B cell (primary cell): ENCODE data around the gene FLT1. TPM values are rescaled to one million over a fixed set of nuclear protein-coding genes. Genes with fewer than 3 reads are reported as not detected.

ENCODE experiments used
- ATAC-seq: fragments of 200-7000 bp; cut with Tn5 transposase; one replicate; pipeline ENCODE4 v1.10.0; 2021; ENCODE audit warnings: low read depth, mild to moderate bottlenecking, moderate number of reproducible peaks, moderate library complexity
- CTCF ChIA-PET: fragments of 350-600 bp; sonication (Branson Sonifier 250); formaldehyde crosslinking; loops from one replicate; lab custom pipeline; 2021; ENCODE audit warnings: antibody characterized with exemption, inconsistent platforms; lab: Charles Lee
- POLR2A ChIA-PET: fragments of 350-600 bp; sonication (Branson Sonifier 250); formaldehyde crosslinking; loops from one replicate; lab custom pipeline; 2021; ENCODE audit warnings: antibody characterized with exemption; lab: Charles Lee
- DNase-seq: peaks from one replicate; pipeline ENCODE4 v3.0.0; 2013
- H2AFZ ChIP-seq: 2 replicates; pipeline ENCODE4 v1.6.1; 2012; ENCODE audit warnings: mild to moderate bottlenecking, low read depth, low read length; ENCODE audit not compliant: insufficient read depth, poor library complexity, severe bottlenecking
- H3K27ac ChIP-seq, 2 donors: 1 replicate in 1 of 2; 2 replicates in 1 of 2; pipeline ENCODE4 v1.5.1; 2012 to 2013; ENCODE audit warnings: low read length in 2 of 2, mild to moderate bottlenecking in 2 of 2, moderate library complexity in 1 of 2
- H3K27me3 ChIP-seq, 4 experiments: fragments of 200-600 bp in 1 of 4; sonication (generic) in 1 of 4; replicated peaks in 1 of 4; 1 replicate in 2 of 4; 2 replicates in 2 of 4; pipeline versions ENCODE4 v1.6.1 to v1.7.0; 2013 to 2016; ENCODE audit warnings: low read length in 3 of 4, mild to moderate bottlenecking in 2 of 4, mixed read lengths in 1 of 4, moderate library complexity in 1 of 4; ENCODE audit not compliant: insufficient read depth in 4 of 4, control insufficient read depth in 3 of 4; ENCODE audit errors: control extremely low read depth in 1 of 4
- H3K36me3 ChIP-seq, 2 experiments: replicated peaks in 1 of 2; 1 replicate in 1 of 2; 2 replicates in 1 of 2; pipeline versions ENCODE4 v1.6.1 to v1.7.1; 2013; ENCODE audit warnings: low read length in 1 of 2; ENCODE audit not compliant: insufficient read depth in 2 of 2, control insufficient read depth in 1 of 2; ENCODE audit errors: control extremely low read depth in 1 of 2, extremely low read depth in 1 of 2
- H3K4me1 ChIP-seq, 2 donors: fragments of 200-600 bp in 1 of 2; sonication (generic) in 1 of 2; 1 replicate in 1 of 2; 2 replicates in 1 of 2; pipeline versions ENCODE4 v1.5.1 to v1.6.1; 2013 to 2017; ENCODE audit warnings: low read length in 2 of 2; ENCODE audit not compliant: control insufficient read depth in 2 of 2, insufficient read depth in 2 of 2
- H3K4me2 ChIP-seq: replicated peaks from 2 replicates; pipeline ENCODE3; 2012; ENCODE audit warnings: mild to moderate bottlenecking, low read depth, low read length; ENCODE audit not compliant: poor library complexity, severe bottlenecking
- H3K4me3 ChIP-seq, 5 experiments: fragments of 200-600 bp in 1 of 5; sonication (generic) in 1 of 5; 1 replicate in 3 of 5; 2 replicates in 2 of 5; pipeline versions ENCODE4 v1.5.1 to v1.7.0; 2011 to 2016; ENCODE audit warnings: low read length in 4 of 5, mild to moderate bottlenecking in 4 of 5, low read depth in 2 of 5, control low read depth in 1 of 5, moderate library complexity in 1 of 5; ENCODE audit not compliant: insufficient read depth in 1 of 5; ENCODE audit errors: control extremely low read depth in 1 of 5, extremely low read depth in 1 of 5
- H3K79me2 ChIP-seq: fragments of 200-600 bp; sonication (generic); one replicate; pipeline ENCODE4 v1.6.0; 2016; ENCODE audit warnings: low read length; ENCODE audit not compliant: control insufficient read depth, insufficient read depth
- H3K9ac ChIP-seq: fragments of 200-600 bp; sonication (generic); 2 replicates; pipeline ENCODE4 v1.6.1; 2017; ENCODE audit warnings: mild to moderate bottlenecking, low read length, moderate library complexity
- H3K9me3 ChIP-seq, 3 donors: one replicate each; pipeline versions ENCODE4 v1.6.1 to v1.7.1; 2013; ENCODE audit warnings: low read length in 2 of 3; ENCODE audit not compliant: control insufficient read depth in 2 of 3, insufficient read depth in 1 of 3; ENCODE audit errors: control extremely low read depth in 1 of 3
- H4K20me1 ChIP-seq: 2 replicates; pipeline ENCODE4 v1.6.0; 2012; ENCODE audit warnings: mild to moderate bottlenecking, low read length; ENCODE audit not compliant: insufficient read depth, control insufficient read depth, poor library complexity, severe bottlenecking
- H3K27ac Mint-ChIP-seq: one replicate; pipeline ENCODE4 v1.8.0; 2021; ENCODE audit warnings: mixed read lengths
- H3K27me3 Mint-ChIP-seq: one replicate; pipeline ENCODE4 v1.8.0; 2021; ENCODE audit warnings: mixed read lengths
- H3K4me1 Mint-ChIP-seq: one replicate; pipeline ENCODE4 v1.8.0; 2021; ENCODE audit warnings: mixed read lengths
- H3K4me3 Mint-ChIP-seq: one replicate; pipeline ENCODE4 v1.8.0; 2021; ENCODE audit warnings: mixed read lengths
- H3K9me3 Mint-ChIP-seq: one replicate; pipeline ENCODE4 v1.8.0; 2022; ENCODE audit warnings: mixed read lengths; ENCODE audit not compliant: insufficient read depth
- EZH2 ChIP-seq: IDR thresholded peaks from 2 replicates; pipeline ENCODE4 v1.6.1; 2012; ENCODE audit warnings: borderline replicate concordance, low read depth, mild to moderate bottlenecking, moderate library complexity, low read length; ENCODE audit not compliant: insufficient read depth, poor library complexity, severe bottlenecking
- WGBS: methylation state at CpG from one replicate; pipeline ENCODE4 v1.1.5; 2013; ENCODE audit warnings: missing lambda C conversion rate; ENCODE audit not compliant: insufficient coverage; 5-methylcytosine and 5-hydroxymethylcytosine counted together
- intact Hi-C: fragments of 100-400 bp; cut with micrococcal nuclease; formaldehyde crosslinking; loops from one replicate; pipeline ENCODE4 v1.10.0; 2022
- polyA plus RNA-seq: library from polyadenylated mRNA; depleted of rRNA; stranded (reverse); fragments of >200 nt; gene quantifications from 2 replicates; pipeline ENCODE4 v1.2.3, GENCODE V29; 2012
- total RNA-seq, 2 donors: library from RNA; stranded (reverse); fragments of 120-200 nt in 1 of 2; gene quantifications; 1 replicate in 1 of 2; 2 replicates in 1 of 2; pipeline versions ENCODE4 v1.2.3 to v1.2.4, GENCODE V29; 2013 to 2022
- TF ChIP-seq, protein P1 (sequence below): fragments of 200-600 bp; IDR thresholded peaks from one replicate; pipeline ENCODE4 v1.8.0; 2022; ENCODE audit warnings: antibody characterized with exemption, mild to moderate bottlenecking

Gene FLT1
- total and polyA plus RNA-seq, 2 donors (not counting 1 experiment from before 2014, with no cell fraction given), result 1.1 to 1.2 TPM

DNA sequence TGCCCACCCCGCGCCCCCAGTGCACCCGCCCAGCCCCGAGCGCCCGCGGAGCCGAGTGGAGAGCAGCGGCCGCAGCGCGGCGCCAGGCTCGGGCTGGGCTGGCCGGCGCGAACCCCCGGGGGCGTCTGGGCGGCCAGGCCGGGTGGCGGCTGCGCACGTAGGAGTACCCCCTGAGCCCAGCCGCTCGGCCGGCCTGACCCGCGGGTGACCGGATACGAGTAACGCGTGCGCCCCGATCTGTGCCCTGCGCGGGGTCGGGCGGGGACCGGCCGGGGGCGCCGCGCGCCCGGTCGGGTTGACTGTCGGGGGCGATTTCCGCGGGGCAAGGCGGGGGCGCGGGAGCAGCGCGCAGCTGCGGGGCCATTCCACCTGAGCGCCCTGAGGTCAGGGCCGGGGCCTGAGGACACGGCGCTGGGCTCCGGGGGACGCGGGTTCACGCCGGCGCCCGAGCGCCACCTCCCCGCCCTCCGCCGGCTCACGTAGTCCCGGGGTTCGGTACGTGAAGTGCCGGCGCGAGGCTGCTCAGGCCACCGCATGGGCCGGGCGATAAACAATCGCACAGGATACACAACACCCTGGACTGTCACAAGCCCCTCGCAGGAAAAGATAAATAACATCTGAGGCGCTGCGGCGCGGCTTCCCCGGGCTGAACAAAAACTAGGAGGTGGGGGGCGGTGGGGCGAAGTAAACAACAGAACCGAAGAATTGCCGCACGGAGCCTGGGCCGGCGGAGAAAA lies 37.6 kb upstream of the FLT1 start:
- Histone ChIP-seq H3K4me3 (peak overlapping the region in 4 of 5 experiments; percentile 12 to 49 (median 43)), H3K27ac (no peak overlapping the region), H4K20me1 (no peaks in the 10 kb centered on the region), H3K9ac (peak overlapping the region; percentile 60), H3K9me3 (peaks cover 0 to 24% (median 4%) of the 10 kb centered on the region in 3 donors), H3K36me3 (no peaks in the 10 kb centered on the region), H3K79me2 (no peaks in the 10 kb centered on the region), H3K4me2 (peak overlapping the region; percentile 84), H3K4me1 (peaks cover 32 to 42% of the 10 kb centered on the region in 2 donors), H2AFZ (peak overlapping the region; percentile 63), H3K27me3 (peaks cover 3 to 65% (median 41%) of the 10 kb centered on the region in 4 experiments)
- Mint-ChIP-seq H3K4me3 (peak overlapping the region; percentile 69), H3K27me3 (peaks cover 37% of the 10 kb centered on the region), H3K4me1 (peaks cover 11% of the 10 kb centered on the region), H3K27ac (no peak overlapping the region), H3K9me3 (peaks cover 2% of the 10 kb centered on the region)
- CTCF ChIA-PET, result no interaction called here
- DNase-seq (peak; percentile 54), ATAC-seq (peak; percentile 32)
- POLR2A ChIA-PET, result no interaction called here
- intact Hi-C loops, result no loop called here
- TF ChIP-seq, protein P1, sequence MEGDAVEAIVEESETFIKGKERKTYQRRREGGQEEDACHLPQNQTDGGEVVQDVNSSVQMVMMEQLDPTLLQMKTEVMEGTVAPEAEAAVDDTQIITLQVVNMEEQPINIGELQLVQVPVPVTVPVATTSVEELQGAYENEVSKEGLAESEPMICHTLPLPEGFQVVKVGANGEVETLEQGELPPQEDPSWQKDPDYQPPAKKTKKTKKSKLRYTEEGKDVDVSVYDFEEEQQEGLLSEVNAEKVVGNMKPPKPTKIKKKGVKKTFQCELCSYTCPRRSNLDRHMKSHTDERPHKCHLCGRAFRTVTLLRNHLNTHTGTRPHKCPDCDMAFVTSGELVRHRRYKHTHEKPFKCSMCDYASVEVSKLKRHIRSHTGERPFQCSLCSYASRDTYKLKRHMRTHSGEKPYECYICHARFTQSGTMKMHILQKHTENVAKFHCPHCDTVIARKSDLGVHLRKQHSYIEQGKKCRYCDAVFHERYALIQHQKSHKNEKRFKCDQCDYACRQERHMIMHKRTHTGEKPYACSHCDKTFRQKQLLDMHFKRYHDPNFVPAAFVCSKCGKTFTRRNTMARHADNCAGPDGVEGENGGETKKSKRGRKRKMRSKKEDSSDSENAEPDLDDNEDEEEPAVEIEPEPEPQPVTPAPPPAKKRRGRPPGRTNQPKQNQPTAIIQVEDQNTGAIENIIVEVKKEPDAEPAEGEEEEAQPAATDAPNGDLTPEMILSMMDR, result no peak
- peak; percentile 73 for TF ChIP-seq EZH2
- 1% methylated on average over 91 of the region's 96 CpGs for WGBS

DNA sequence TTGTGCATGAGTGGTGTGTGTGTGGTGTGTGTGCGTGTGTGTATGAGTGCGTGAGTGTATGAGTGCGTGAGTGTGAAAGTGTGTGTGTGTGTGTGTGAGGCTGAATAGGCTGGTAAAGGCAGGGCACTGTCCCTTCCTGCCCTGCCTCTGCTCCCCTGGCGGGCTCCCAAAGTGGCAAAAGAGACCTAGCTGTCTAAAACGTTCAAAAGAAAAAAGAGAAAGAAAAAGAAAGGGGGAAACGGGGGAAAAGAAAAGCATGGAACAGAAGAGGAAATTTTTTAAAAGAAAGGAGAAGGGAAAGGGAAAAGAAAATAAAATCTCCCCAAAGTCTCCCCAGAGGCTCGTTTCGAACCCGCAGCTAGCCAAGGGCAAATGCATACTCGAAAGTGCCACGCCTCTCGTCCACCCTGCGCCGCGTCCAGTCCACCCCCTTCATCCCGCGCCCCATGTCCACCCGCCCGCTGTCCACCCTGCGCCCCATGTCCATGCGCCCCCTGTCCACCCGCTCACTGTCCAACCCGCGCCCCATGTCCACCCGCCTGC lies 37.0 kb upstream of the FLT1 start:
- H3K9ac ChIP-seq, result peak overlapping the region; percentile 60
- POLR2A ChIA-PET, result no interaction called here
- peak overlapping the region; percentile 63 for H2AFZ ChIP-seq
- intact Hi-C loops, result no loop called here
- H3K9me3 ChIP-seq, result peaks cover 0 to 24% (median 4%) of the 10 kb centered on the region in 3 donors
- peaks cover 16% of the 10 kb centered on the region for H3K4me1 Mint-ChIP-seq
- H3K4me2 ChIP-seq, result peak overlapping the region; percentile 84
- ATAC-seq, result no peak
- peaks cover 2% of the 10 kb centered on the region for H3K9me3 Mint-ChIP-seq
- TF ChIP-seq, protein P1, result no peak
- peaks cover 3 to 67% (median 41%) of the 10 kb centered on the region in 4 experiments for H3K27me3 ChIP-seq
- peaks cover 39 to 48% of the 10 kb centered on the region in 2 donors for H3K4me1 ChIP-seq
- 6% methylated on average over 22 of the region's 25 CpGs for WGBS
- H3K4me3 ChIP-seq, result peak overlapping the region; percentile 4 to 49 (median 40)
- CTCF ChIA-PET, result no interaction called here
- no peak overlapping the region for H3K27ac Mint-ChIP-seq
- H4K20me1 ChIP-seq, result no peaks in the 10 kb centered on the region
- no peaks in the 10 kb centered on the region for H3K36me3 ChIP-seq
- no peak overlapping the region for H3K4me3 Mint-ChIP-seq
- H3K27ac ChIP-seq, result no peak overlapping the region
- no peak for DNase-seq
- peaks cover 39% of the 10 kb centered on the region for H3K27me3 Mint-ChIP-seq
- no peaks in the 10 kb centered on the region for H3K79me2 ChIP-seq
